Neural crest cell (in vitro differentiated cells): Measurements from ENCODE around the gene ARMC5. TPM values are rescaled to one million over a fixed set of nuclear protein-coding genes. Genes with fewer than 3 reads are reported as not detected.
A peak's percentile ranks its signal among the peaks of the same experiment; 100 is the strongest.
"Not testable (repeated sequence)": the region's sequence is repeated elsewhere in the genome, so short reads cannot be mapped to it uniquely, and the experiment has no call there.

Experiments used
- DNase-seq: peaks from one replicate; pipeline ENCODE4 v3.0.0; 2021; ENCODE audit warnings: low read depth, mixed read lengths, low spot score
- H3K27ac Mint-ChIP-seq: one replicate; pipeline ENCODE4 v1.8.0; 2021; ENCODE audit warnings: mild to moderate bottlenecking, mixed read lengths; ENCODE audit not compliant: unreplicated experiment
- H3K27me3 Mint-ChIP-seq: 2 replicates; pipeline ENCODE4 v1.8.0; 2021; ENCODE audit warnings: low read depth, mild to moderate bottlenecking, mixed read lengths
- H3K36me3 Mint-ChIP-seq: 2 replicates; pipeline ENCODE4 v1.8.0; 2021; ENCODE audit warnings: low read depth, mild to moderate bottlenecking, mixed read lengths
- H3K4me1 Mint-ChIP-seq: 2 replicates; pipeline ENCODE4 v1.8.0; 2021; ENCODE audit warnings: mixed read lengths
- H3K4me3 Mint-ChIP-seq: one replicate; pipeline ENCODE4 v1.8.0; 2021; ENCODE audit warnings: mild to moderate bottlenecking, mixed read lengths
- H3K9me3 Mint-ChIP-seq: 2 replicates; pipeline ENCODE4 v1.8.0; 2021; ENCODE audit warnings: mixed read lengths
- total RNA-seq: library from RNA; stranded (reverse); gene quantifications from 2 replicates; pipeline ENCODE4 v1.2.1, GENCODE V29; 2021
- TF ChIP-seq, protein P1 (sequence below): fragments of 200-600 bp; sonication (generic); conservative IDR thresholded peaks from 2 replicates; pipeline ENCODE4 v1.5.0; 2021; ENCODE audit warnings: antibody characterized with exemption, mild to moderate bottlenecking

Gene ARMC5
- total RNA-seq, 1 donor from 2014 or later = 12.3 TPM

- Mint-ChIP-seq H3K4me3 (peak overlapping the region; percentile 49), H3K27ac (no peak overlapping the region), H3K27me3 (peaks cover 93% of the 10 kb centered on the region), H3K36me3 (no peaks in the 10 kb centered on the region), H3K9me3 (no peaks in the 10 kb centered on the region), H3K4me1 (peaks cover 13% of the 10 kb centered on the region)
- DNase-seq = no peak
- TF ChIP-seq, protein P1, sequence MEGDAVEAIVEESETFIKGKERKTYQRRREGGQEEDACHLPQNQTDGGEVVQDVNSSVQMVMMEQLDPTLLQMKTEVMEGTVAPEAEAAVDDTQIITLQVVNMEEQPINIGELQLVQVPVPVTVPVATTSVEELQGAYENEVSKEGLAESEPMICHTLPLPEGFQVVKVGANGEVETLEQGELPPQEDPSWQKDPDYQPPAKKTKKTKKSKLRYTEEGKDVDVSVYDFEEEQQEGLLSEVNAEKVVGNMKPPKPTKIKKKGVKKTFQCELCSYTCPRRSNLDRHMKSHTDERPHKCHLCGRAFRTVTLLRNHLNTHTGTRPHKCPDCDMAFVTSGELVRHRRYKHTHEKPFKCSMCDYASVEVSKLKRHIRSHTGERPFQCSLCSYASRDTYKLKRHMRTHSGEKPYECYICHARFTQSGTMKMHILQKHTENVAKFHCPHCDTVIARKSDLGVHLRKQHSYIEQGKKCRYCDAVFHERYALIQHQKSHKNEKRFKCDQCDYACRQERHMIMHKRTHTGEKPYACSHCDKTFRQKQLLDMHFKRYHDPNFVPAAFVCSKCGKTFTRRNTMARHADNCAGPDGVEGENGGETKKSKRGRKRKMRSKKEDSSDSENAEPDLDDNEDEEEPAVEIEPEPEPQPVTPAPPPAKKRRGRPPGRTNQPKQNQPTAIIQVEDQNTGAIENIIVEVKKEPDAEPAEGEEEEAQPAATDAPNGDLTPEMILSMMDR = no peak
Measured at GRCh38 chr16:31478956-31479355, 19.7 kb downstream of the ARMC5 start.

- Mint-ChIP-seq H3K9me3 (no peaks in the 10 kb centered on the region), H3K36me3 (no peaks in the 10 kb centered on the region), H3K4me3 (peak overlapping the region; percentile 44), H3K4me1 (peaks cover 13% of the 10 kb centered on the region), H3K27ac (no peak overlapping the region), H3K27me3 (peaks cover 93% of the 10 kb centered on the region)
- TF ChIP-seq, protein P1 = no peak
- no peak for DNase-seq
Measured at GRCh38 chr16:31479751-31480150, 20.4 kb downstream of the ARMC5 start.

GRCh38 chr16:31480851-31481536, 21.7 kb downstream of the ARMC5 start:
- Mint-ChIP-seq H3K4me3 (no peak overlapping the region), H3K36me3 (no peaks in the 10 kb centered on the region), H3K27me3 (peaks cover 93% of the 10 kb centered on the region), H3K27ac (no peak overlapping the region), H3K9me3 (no peaks in the 10 kb centered on the region), H3K4me1 (peaks cover 13% of the 10 kb centered on the region)
- TF ChIP-seq, protein P1 = no peak
- DNase-seq = no peak

DNA sequence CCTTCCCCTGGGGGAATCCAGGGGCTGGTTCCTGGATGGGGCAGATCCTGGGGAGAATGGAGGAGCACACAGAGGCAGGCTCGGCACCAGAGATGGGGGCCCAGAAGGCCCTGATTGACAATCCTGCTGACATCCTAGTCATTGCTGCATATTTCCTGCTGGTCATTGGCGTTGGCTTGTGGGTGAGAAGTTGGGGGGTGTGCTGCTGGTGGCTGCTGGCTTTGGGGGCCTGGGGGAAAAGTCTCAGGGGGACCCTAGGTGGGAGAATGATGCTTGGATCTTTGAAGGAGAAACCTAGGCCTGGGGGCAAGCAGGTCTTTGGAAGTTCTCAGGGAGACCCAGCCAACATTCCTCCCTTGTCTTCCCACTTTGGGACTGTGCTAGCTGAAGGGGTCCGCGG, 23.8 kb downstream of the ARMC5 start, which contains the start of gene SLC5A2:
SLC5A2 (plus strand) TSS at position 43 of the 400 bp plus-strand sequence; CDS start at position 57, 14 bp downstream.
- Mint-ChIP-seq H3K4me3 (peak within 1 kb of the TSS; percentile 1), H3K9me3 (no peaks in the 10 kb centered on the region), H3K36me3 (no peaks in the 10 kb centered on the region), H3K27me3 (peaks cover 95% of the 10 kb centered on the region), H3K4me1 (peaks cover 4% of the 10 kb centered on the region), H3K27ac (no peak within 1 kb of the TSS)
- no peak for DNase-seq
- TF ChIP-seq, protein P1 = no peak

- not testable (repeated sequence) for H3K4me1 Mint-ChIP-seq, H3K36me3 Mint-ChIP-seq, DNase-seq, H3K27ac Mint-ChIP-seq, H3K4me3 Mint-ChIP-seq, H3K9me3 Mint-ChIP-seq
- peaks cover 94% of the 10 kb centered on the region for H3K27me3 Mint-ChIP-seq
Measured at GRCh38 chr16:31484048-31484447, 24.7 kb downstream of the ARMC5 start.

DNA sequence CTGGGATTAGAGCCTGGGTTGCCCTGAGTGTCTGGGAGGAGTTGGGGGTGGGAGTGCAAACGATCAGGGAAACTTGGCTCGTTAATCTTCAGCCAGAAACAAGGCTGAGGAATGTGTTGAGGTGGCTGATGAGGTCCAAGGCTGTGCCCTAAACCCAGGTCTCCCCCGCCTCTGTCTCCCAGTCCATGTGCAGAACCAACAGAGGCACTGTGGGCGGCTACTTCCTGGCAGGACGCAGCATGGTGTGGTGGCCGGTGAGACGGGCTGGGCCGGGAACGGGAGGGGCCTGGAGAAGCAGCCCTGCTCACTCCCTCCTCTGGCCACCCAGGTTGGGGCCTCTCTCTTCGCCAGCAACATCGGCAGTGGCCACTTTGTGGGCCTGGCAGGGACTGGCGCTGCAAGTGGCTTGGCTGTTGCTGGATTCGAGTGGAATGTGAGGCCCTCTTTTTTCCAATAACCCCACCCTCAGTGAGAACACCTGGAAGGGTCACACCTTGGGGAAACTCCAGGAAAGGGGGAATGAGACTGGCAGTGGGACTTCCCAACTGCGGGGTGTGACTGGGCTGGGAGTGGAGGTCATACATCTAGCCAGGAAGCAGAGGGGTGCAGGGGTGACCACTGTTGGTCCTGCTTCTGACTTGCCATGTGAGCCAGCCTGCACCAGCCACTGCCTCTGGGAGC, 25.3 kb downstream of the ARMC5 start:
- DNase-seq = no peak
- H3K27me3 Mint-ChIP-seq = peaks cover 94% of the 10 kb centered on the region
- TF ChIP-seq, protein P1 = no peak
- H3K4me3 Mint-ChIP-seq = no peak overlapping the region
- peaks cover 3% of the 10 kb centered on the region for H3K36me3 Mint-ChIP-seq
- H3K27ac Mint-ChIP-seq = no peak overlapping the region
- peaks cover 3% of the 10 kb centered on the region for H3K4me1 Mint-ChIP-seq
- no peaks in the 10 kb centered on the region for H3K9me3 Mint-ChIP-seq
